Neural progenitor cell (in vitro differentiated cells): ENCODE results near the gene BMF. TPM values are rescaled to one million over a fixed set of nuclear protein-coding genes. Genes with fewer than 3 reads are reported as not detected.
"Not testable (repeated sequence)": the region's sequence is repeated elsewhere in the genome, so short reads cannot be mapped to it uniquely, and the experiment has no call there.

Experiments used
- DNase-seq: peaks from one replicate; pipeline ENCODE4 v3.0.0-alpha.2; 2016; ENCODE audit warnings: low spot score
- H2AFZ ChIP-seq: fragments of 200-600 bp; sonication (generic); replicated peaks from 2 replicates; pipeline ENCODE4 v1.6.1; 2016; ENCODE audit warnings: antibody characterized with exemption
- H3F3A ChIP-seq: fragments of 200-600 bp; sonication (generic); 2 replicates; pipeline ENCODE4 v1.6.1; 2016; ENCODE audit warnings: antibody characterized with exemption, low read depth
- H3K27ac ChIP-seq: fragments of 200-600 bp; sonication (generic); 2 replicates; pipeline ENCODE4 v1.5.1; 2016; ENCODE audit warnings: mild to moderate bottlenecking
- H3K27me3 ChIP-seq: fragments of 200-600 bp; sonication (generic); 2 replicates; pipeline ENCODE4 v1.6.1; 2016; ENCODE audit warnings: mild to moderate bottlenecking, moderate library complexity
- H3K36me3 ChIP-seq: fragments of 200-600 bp; sonication (generic); 2 replicates; pipeline ENCODE4 v1.5.1; 2016
- H3K4me1 ChIP-seq: fragments of 200-600 bp; sonication (generic); 2 replicates; pipeline ENCODE4 v1.6.1; 2016; ENCODE audit warnings: mixed run types
- H3K4me2 ChIP-seq: fragments of 200-600 bp; sonication (generic); 2 replicates; pipeline ENCODE4 v1.6.1; 2016
- H3K4me3 ChIP-seq: fragments of 200-600 bp; sonication (generic); 2 replicates; pipeline ENCODE4 v1.5.1; 2016
- H3K79me2 ChIP-seq: fragments of 200-600 bp; sonication (generic); 2 replicates; pipeline ENCODE4 v1.6.1; 2016; ENCODE audit warnings: low read depth
- H3K9ac ChIP-seq: fragments of 200-600 bp; sonication (generic); 2 replicates; pipeline ENCODE4 v1.6.1; 2016
- H3K9me3 ChIP-seq: fragments of 200-600 bp; sonication (generic); 2 replicates; pipeline ENCODE4 v1.5.1; 2016; ENCODE audit warnings: low read depth
- H4K20me1 ChIP-seq: fragments of 200-600 bp; sonication (generic); 2 replicates; pipeline ENCODE4 v1.6.1; 2016; ENCODE audit warnings: low read depth
- H3K27ac Mint-ChIP-seq: 3 replicates; pipeline ENCODE4 v1.8.0; 2021; ENCODE audit warnings: mixed read lengths
- H3K27me3 Mint-ChIP-seq: 2 replicates; pipeline ENCODE4 v1.8.0; 2022; ENCODE audit warnings: low read depth, mild to moderate bottlenecking, inconsistent platforms, moderate library complexity, mixed read lengths; ENCODE audit not compliant: insufficient read depth
- H3K36me3 Mint-ChIP-seq: 3 replicates; pipeline ENCODE4 v1.8.0; 2021; ENCODE audit warnings: mixed read lengths
- H3K4me1 Mint-ChIP-seq: 3 replicates; pipeline ENCODE4 v1.8.0; 2021; ENCODE audit warnings: mixed read lengths
- H3K4me3 Mint-ChIP-seq: 3 replicates; pipeline ENCODE4 v1.8.0; 2021; ENCODE audit warnings: mild to moderate bottlenecking, moderate library complexity, mixed read lengths
- H3K9me3 Mint-ChIP-seq: 3 replicates; pipeline ENCODE4 v1.8.0; 2020; ENCODE audit warnings: mixed read lengths
- CTCF ChIP-seq: fragments of 200-600 bp; sonication (generic); IDR thresholded peaks from 2 replicates; pipeline ENCODE4 v1.5.1; 2017; ENCODE audit warnings: antibody characterized with exemption, mild to moderate bottlenecking
- EZH2 ChIP-seq: fragments of 200-600 bp; sonication (generic); IDR thresholded peaks from 2 replicates; pipeline ENCODE4 v1.6.1; 2017; ENCODE audit warnings: antibody characterized with exemption, mild to moderate bottlenecking, moderate library complexity
- EZH2phosphoT487 ChIP-seq: fragments of 200-600 bp; sonication (generic); IDR thresholded peaks from 2 replicates; pipeline ENCODE4 v1.6.1; 2017; ENCODE audit warnings: antibody characterized with exemption
- total RNA-seq: library from RNA; depleted of rRNA; stranded (reverse); fragments of >200 nt; gene quantifications from 2 replicates; pipeline ENCODE4 v1.2.3, GENCODE V29; 2015; ENCODE audit warnings: low replicate concordance

Gene BMF
- total RNA-seq, 1 donor from 2014 or later: 8.0 TPM

GRCh38 chr15:40149339-40149738 is 40.7 kb upstream of the BMF start:
- no peak overlapping the region for H3K27ac Mint-ChIP-seq
- no peak overlapping the region for H3K9ac ChIP-seq
- H3K27me3 ChIP-seq: no peaks in the 10 kb centered on the region
- no peaks in the 10 kb centered on the region for H3K4me1 ChIP-seq
- H3F3A ChIP-seq: no peaks in the 10 kb centered on the region
- no peak overlapping the region for H2AFZ ChIP-seq
- H3K9me3 ChIP-seq: no peaks in the 10 kb centered on the region
- peaks cover 7% of the 10 kb centered on the region for H3K27me3 Mint-ChIP-seq
- no peak overlapping the region for H3K4me2 ChIP-seq
- no peaks in the 10 kb centered on the region for H3K36me3 Mint-ChIP-seq
- no peaks in the 10 kb centered on the region for H4K20me1 ChIP-seq
- H3K36me3 ChIP-seq: no peaks in the 10 kb centered on the region
- H3K4me3 Mint-ChIP-seq: no peak overlapping the region
- no peak for DNase-seq
- no peaks in the 10 kb centered on the region for H3K4me1 Mint-ChIP-seq
- H3K27ac ChIP-seq: no peak overlapping the region
- no peak for TF ChIP-seq EZH2phosphoT487
- no peak for TF ChIP-seq CTCF
- no peak for TF ChIP-seq EZH2
- peaks cover 4% of the 10 kb centered on the region for H3K9me3 Mint-ChIP-seq
- no peaks in the 10 kb centered on the region for H3K79me2 ChIP-seq
- no peak overlapping the region for H3K4me3 ChIP-seq

DNA sequence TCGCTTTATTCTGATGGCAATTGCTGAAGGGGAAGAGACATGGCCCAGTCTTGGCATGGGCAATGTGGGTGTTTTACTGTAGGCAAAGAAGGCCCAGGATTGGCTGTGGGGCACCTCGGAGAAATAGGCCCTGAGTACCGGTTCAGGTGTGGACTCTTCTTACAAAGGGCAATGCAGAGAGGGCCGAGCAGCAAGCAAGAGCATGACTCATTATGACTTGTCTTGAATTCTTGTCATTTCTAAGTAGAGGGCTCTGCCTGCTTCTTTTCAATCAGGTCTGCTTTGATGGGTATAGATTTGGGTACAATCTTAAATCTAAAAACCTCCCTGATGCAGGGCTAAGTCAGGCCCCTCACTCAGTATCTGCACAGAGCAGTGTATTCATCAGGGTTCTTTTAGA is 37.4 kb upstream of the BMF start:
- Histone ChIP-seq H3K9me3 (no peaks in the 10 kb centered on the region), H3K27me3 (no peaks in the 10 kb centered on the region)
- H3K4me1 Mint-ChIP-seq: no peaks in the 10 kb centered on the region

DNA sequence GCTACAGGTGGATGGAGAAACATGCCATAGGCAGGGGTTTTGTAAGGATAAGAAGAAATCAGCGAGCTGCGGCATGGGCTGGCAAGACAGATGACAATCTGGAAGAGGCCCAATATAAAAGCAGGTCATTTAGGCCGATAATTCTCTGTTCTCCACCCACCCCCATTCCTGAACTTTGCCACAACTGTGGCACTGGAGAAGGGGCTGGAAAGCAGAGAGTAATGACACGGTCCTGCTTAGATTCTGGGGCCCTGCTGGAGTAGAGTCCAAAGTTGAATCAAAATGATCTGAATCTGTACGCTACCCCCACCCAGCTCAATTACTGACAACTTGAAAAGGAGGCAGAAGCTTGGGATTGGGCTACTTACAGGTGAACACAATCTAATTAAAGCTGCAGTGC is 33.7 kb upstream of the BMF start:
- no peak overlapping the region for H3K27ac Mint-ChIP-seq
- DNase-seq: no peak
- H3K4me2 ChIP-seq: no peak overlapping the region

More for the DNA sequence above, 37.4 kb upstream of the BMF start:
- no peaks in the 10 kb centered on the region for H3F3A ChIP-seq
- H3K4me3 Mint-ChIP-seq: no peak overlapping the region
- H2AFZ ChIP-seq: no peak overlapping the region
- H3K27ac ChIP-seq: no peak overlapping the region
- H3K36me3 ChIP-seq: no peaks in the 10 kb centered on the region
- TF ChIP-seq EZH2 (no peak), EZH2phosphoT487 (no peak), CTCF (no peak)
- H3K4me2 ChIP-seq: no peak overlapping the region
- H3K9me3 Mint-ChIP-seq: peaks cover 4% of the 10 kb centered on the region
- no peak overlapping the region for H3K4me3 ChIP-seq
- no peak overlapping the region for H3K9ac ChIP-seq
- H4K20me1 ChIP-seq: no peaks in the 10 kb centered on the region
- H3K27me3 Mint-ChIP-seq: peaks cover 4% of the 10 kb centered on the region
- no peaks in the 10 kb centered on the region for H3K79me2 ChIP-seq
- H3K36me3 Mint-ChIP-seq: no peaks in the 10 kb centered on the region
- H3K27ac Mint-ChIP-seq: no peak overlapping the region
- H3K4me1 ChIP-seq: no peaks in the 10 kb centered on the region
- DNase-seq: no peak

GRCh38 chr15:40138201-40138570 is 29.5 kb upstream of the BMF start:
- peaks cover 23% of the 10 kb centered on the region for H3K4me1 Mint-ChIP-seq
- not testable (repeated sequence) for H3K4me3 Mint-ChIP-seq, H3K27me3 ChIP-seq, H3K9ac ChIP-seq, H3K27me3 Mint-ChIP-seq, H3K4me2 ChIP-seq, H3K9me3 ChIP-seq, H3K36me3 Mint-ChIP-seq, H3K4me3 ChIP-seq, H3K4me1 ChIP-seq, H2AFZ ChIP-seq, DNase-seq, H3F3A ChIP-seq, H3K27ac ChIP-seq, H3K36me3 ChIP-seq, H3K79me2 ChIP-seq, H3K27ac Mint-ChIP-seq, H3K9me3 Mint-ChIP-seq, H4K20me1 ChIP-seq

More for the DNA sequence above, 33.7 kb upstream of the BMF start:
- Histone ChIP-seq H3K9me3 (no peaks in the 10 kb centered on the region), H3K9ac (no peak overlapping the region), H3K79me2 (no peaks in the 10 kb centered on the region), H4K20me1 (no peaks in the 10 kb centered on the region), H3K4me1 (no peaks in the 10 kb centered on the region), H3K36me3 (no peaks in the 10 kb centered on the region), H2AFZ (no peak overlapping the region), H3K4me3 (no peak overlapping the region), H3F3A (no peaks in the 10 kb centered on the region), H3K27ac (no peak overlapping the region), H3K27me3 (no peaks in the 10 kb centered on the region)
- TF ChIP-seq EZH2: no peak
- TF ChIP-seq CTCF: no peak
- TF ChIP-seq EZH2phosphoT487: no peak
- H3K4me1 Mint-ChIP-seq: peaks cover under 1% of the 10 kb centered on the region
- no peaks in the 10 kb centered on the region for H3K9me3 Mint-ChIP-seq
- H3K4me3 Mint-ChIP-seq: no peak overlapping the region
- H3K36me3 Mint-ChIP-seq: no peaks in the 10 kb centered on the region
- H3K27me3 Mint-ChIP-seq: peaks cover 4% of the 10 kb centered on the region
